ENCODE measurements around the gene SLIT3. TPM values are rescaled to one million over a fixed set of nuclear protein-coding genes. Genes with fewer than 3 reads are reported as not detected.

SLIT3 gene
- total RNA-seq, 1 experiment from 2014 or later = 0.92 TPM

- H2AFZ ChIP-seq (ENCODE audit: low read length) = no peak overlapping the region
- H2BK5ac ChIP-seq (ENCODE audit: insufficient read length, low read length) = no peak overlapping the region
- peaks cover 15% of the 10 kb centered on the region for H3K27me3 ChIP-seq (ENCODE audit: insufficient read depth, low read length)
- Mint-ChIP-seq H3K36me3 (ENCODE audit: insufficient read depth in 1 of 3, low read depth in 3 of 3) (no peaks in the 10 kb centered on the region; a peak in 1 of 7 replicates), H3K4me3 (no peak overlapping the region), H3K27me3 (ENCODE audit: low read depth) (peaks cover 95% of the 10 kb centered on the region), H3K9me3 (no peaks in the 10 kb centered on the region; a peak in 2 of 5 replicates), H3K4me1 (peaks cover 0 to 4% of the 10 kb centered on the region in 2 experiments; a peak in 1 of 4 replicates), H3K27ac (no peak overlapping the region)
- H2BK20ac ChIP-seq (ENCODE audit: low read depth, low read length, poor library complexity, severe bottlenecking) = no peak overlapping the region
- no peaks in the 10 kb centered on the region for H4K20me1 ChIP-seq (ENCODE audit: control insufficient read depth, insufficient read depth, insufficient read length)
- H2BK120ac ChIP-seq (ENCODE audit: low read depth, low read length, poor library complexity, severe bottlenecking) = no peak overlapping the region
- no CpG with 5 or more reads among the region's 8 CpGs for WGBS (ENCODE audit: extremely low coverage, insufficient read length, low lambda C conversion rate)
- no peak overlapping the region for H3K4ac ChIP-seq (ENCODE audit: low read depth, low read length)
- H3K4me1 ChIP-seq (ENCODE audit: insufficient read depth, low read length) = no peaks in the 10 kb centered on the region
- no peak for DNase-seq
- H3K14ac ChIP-seq (ENCODE audit: insufficient read depth, low read length) = no peak overlapping the region
- H2AK5ac ChIP-seq (ENCODE audit: insufficient read length, low read length) = no peak overlapping the region
- H3K27ac ChIP-seq (ENCODE audit: insufficient read length, low read depth, low read length) = no peak overlapping the region
- H3K23ac ChIP-seq (ENCODE audit: insufficient read length, low read depth, low read length) = no peak overlapping the region
- H3K79me2 ChIP-seq (ENCODE audit: insufficient read depth, low read length) = no peaks in the 10 kb centered on the region
- H4K8ac ChIP-seq (replicated peaks; ENCODE audit: insufficient read length, low read depth, low read length) = no peak overlapping the region
- H2BK15ac ChIP-seq (ENCODE audit: low read depth, low read length) = no peak overlapping the region
- no peak for TF ChIP-seq CTCF (conservative IDR thresholded peaks at IDR 0.05)
- no peak overlapping the region for H4K5ac ChIP-seq (ENCODE audit: insufficient read length, low read depth, low read length)
- no peak overlapping the region for H3K9ac ChIP-seq (ENCODE audit: extremely low read depth, insufficient read length, low read length)
- no peak overlapping the region for H4K91ac ChIP-seq (ENCODE audit: insufficient read length, low read depth, low read length)
- no peaks in the 10 kb centered on the region for H3K79me1 ChIP-seq (ENCODE audit: insufficient read depth, low read depth, low read length, poor library complexity, severe bottlenecking)
- H3K56ac ChIP-seq (ENCODE audit: insufficient read length, low read depth, low read length) = no peak overlapping the region
- no peak overlapping the region for H3K4me2 ChIP-seq (ENCODE audit: insufficient read depth, insufficient read length, low read length)
- H3K9me3 ChIP-seq (ENCODE audit: control insufficient read depth, low read depth, low read length) = no peaks in the 10 kb centered on the region
- H2BK12ac ChIP-seq (ENCODE audit: insufficient read length, low read depth, low read length) = no peak overlapping the region
- H3T11ph ChIP-seq (ENCODE audit: low read length) = no peak overlapping the region
- no peaks in the 10 kb centered on the region for H3K23me2 ChIP-seq (ENCODE audit: insufficient read length, low read depth, low read length, poor library complexity, severe bottlenecking)
- H3K18ac ChIP-seq (ENCODE audit: insufficient read length, low read depth, low read length) = no peak overlapping the region
Measured at GRCh38 chr5:169216866-169217265, 84.1 kb downstream of the SLIT3 start.
